ENCODE measurements around the gene HOXB5.

Gene HOXB5

GRCh38 chr17:48564188-48565021 is 29.2 kb downstream of the HOXB5 start:
- in situ Hi-C loops (cut with MboI; ENCODE audit: low sequenced_read_pairs) = no loop called here

GRCh38 chr17:48563867-48564187 is 29.8 kb downstream of the HOXB5 start:
- in situ Hi-C loops (cut with MboI; ENCODE audit: low sequenced_read_pairs) = no loop called here

GRCh38 chr17:48563385-48563838 is 30.2 kb downstream of the HOXB5 start:
- in situ Hi-C loops (cut with MboI; ENCODE audit: low sequenced_read_pairs) = no loop called here

- in situ Hi-C loops (cut with MboI; ENCODE audit: low sequenced_read_pairs) = no loop called here
These were observed 30.6 kb downstream of the HOXB5 start for GRCh38 chr17:48562934-48563333.

- in situ Hi-C loops (cut with MboI; ENCODE audit: low sequenced_read_pairs) = no loop called here
These were observed 31.4 kb downstream of the HOXB5 start for GRCh38 chr17:48561884-48562810.

GRCh38 chr17:48559840-48560817 is 33.5 kb downstream of the HOXB5 start:
- in situ Hi-C loops (cut with MboI; ENCODE audit: low sequenced_read_pairs) = no loop called here

- in situ Hi-C loops (cut with MboI; ENCODE audit: low sequenced_read_pairs) = no loop called here
These were observed 34.3 kb downstream of the HOXB5 start for GRCh38 chr17:48559122-48559839.

- in situ Hi-C loops (cut with MboI; ENCODE audit: low sequenced_read_pairs) = no loop called here
These were observed 34.8 kb downstream of the HOXB5 start for GRCh38 chr17:48558831-48559121.

- in situ Hi-C loops (cut with MboI; ENCODE audit: low sequenced_read_pairs) = no loop called here
These were observed 35.3 kb downstream of the HOXB5 start for GRCh38 chr17:48558057-48558830.

GRCh38 chr17:48556576-48557401 is 36.8 kb downstream of the HOXB5 start:
- in situ Hi-C loops (cut with MboI; ENCODE audit: low sequenced_read_pairs) = no loop called here

- in situ Hi-C loops (cut with MboI; ENCODE audit: low sequenced_read_pairs) = no loop called here
These were observed 37.4 kb downstream of the HOXB5 start for GRCh38 chr17:48556229-48556575.

- in situ Hi-C loops (cut with MboI; ENCODE audit: low sequenced_read_pairs) = no loop called here
These were observed 38.0 kb downstream of the HOXB5 start for GRCh38 chr17:48555258-48556228.

- in situ Hi-C loops (cut with MboI; ENCODE audit: low sequenced_read_pairs) = no loop called here
These were observed 38.9 kb downstream of the HOXB5 start for GRCh38 chr17:48554412-48555257.

- in situ Hi-C loops (cut with MboI; ENCODE audit: low sequenced_read_pairs) = no loop called here
These were observed 39.8 kb downstream of the HOXB5 start for GRCh38 chr17:48553826-48554225.

- in situ Hi-C loops (cut with MboI; ENCODE audit: low sequenced_read_pairs) = no loop called here
These were observed 40.4 kb downstream of the HOXB5 start for GRCh38 chr17:48553190-48553547.

- in situ Hi-C loops (cut with MboI; ENCODE audit: low sequenced_read_pairs) = no loop called here
These were observed 41.0 kb downstream of the HOXB5 start for GRCh38 chr17:48552466-48553189.
